Effector memory CD4-positive, alpha-beta T cell (primary cell): Measurements from ENCODE around the gene SLC2A4RG.
A peak's percentile ranks its signal among the peaks of the same experiment; 100 is the strongest.

Experiments used
- DNase-seq, 3 donors: peaks; one replicate each; pipeline ENCODE4 v3.0.0-alpha.2; 2020
- H3K27ac ChIP-seq: 2 replicates; pipeline ENCODE4 v1.7.0; 2013; ENCODE audit warnings: mild to moderate bottlenecking, low read length, moderate library complexity; ENCODE audit not compliant: insufficient read depth, poor library complexity, severe bottlenecking
- H3K27me3 ChIP-seq: replicated peaks from 2 replicates; pipeline ENCODE4 v1.7.0; 2013; ENCODE audit warnings: mild to moderate bottlenecking, low read length; ENCODE audit not compliant: insufficient read depth, control insufficient read depth, poor library complexity, severe bottlenecking
- H3K36me3 ChIP-seq: 2 replicates; pipeline ENCODE4 v1.7.0; 2013; ENCODE audit warnings: mild to moderate bottlenecking, low read length, moderate library complexity; ENCODE audit not compliant: control insufficient read depth, insufficient read depth
- H3K4me1 ChIP-seq: 2 replicates; pipeline ENCODE4 v1.7.0; 2013; ENCODE audit warnings: low read length, mild to moderate bottlenecking; ENCODE audit not compliant: control insufficient read depth, insufficient read depth, poor library complexity, severe bottlenecking
- H3K4me3 ChIP-seq: 2 replicates; pipeline ENCODE4 v1.7.0; 2013; ENCODE audit warnings: low read length, low read depth, mild to moderate bottlenecking; ENCODE audit not compliant: insufficient read depth, poor library complexity, severe bottlenecking
- H3K9me3 ChIP-seq: 2 replicates; pipeline ENCODE4 v1.7.0; 2013; ENCODE audit warnings: mild to moderate bottlenecking, low read length, moderate library complexity; ENCODE audit not compliant: control insufficient read depth

SLC2A4RG gene

DNA sequence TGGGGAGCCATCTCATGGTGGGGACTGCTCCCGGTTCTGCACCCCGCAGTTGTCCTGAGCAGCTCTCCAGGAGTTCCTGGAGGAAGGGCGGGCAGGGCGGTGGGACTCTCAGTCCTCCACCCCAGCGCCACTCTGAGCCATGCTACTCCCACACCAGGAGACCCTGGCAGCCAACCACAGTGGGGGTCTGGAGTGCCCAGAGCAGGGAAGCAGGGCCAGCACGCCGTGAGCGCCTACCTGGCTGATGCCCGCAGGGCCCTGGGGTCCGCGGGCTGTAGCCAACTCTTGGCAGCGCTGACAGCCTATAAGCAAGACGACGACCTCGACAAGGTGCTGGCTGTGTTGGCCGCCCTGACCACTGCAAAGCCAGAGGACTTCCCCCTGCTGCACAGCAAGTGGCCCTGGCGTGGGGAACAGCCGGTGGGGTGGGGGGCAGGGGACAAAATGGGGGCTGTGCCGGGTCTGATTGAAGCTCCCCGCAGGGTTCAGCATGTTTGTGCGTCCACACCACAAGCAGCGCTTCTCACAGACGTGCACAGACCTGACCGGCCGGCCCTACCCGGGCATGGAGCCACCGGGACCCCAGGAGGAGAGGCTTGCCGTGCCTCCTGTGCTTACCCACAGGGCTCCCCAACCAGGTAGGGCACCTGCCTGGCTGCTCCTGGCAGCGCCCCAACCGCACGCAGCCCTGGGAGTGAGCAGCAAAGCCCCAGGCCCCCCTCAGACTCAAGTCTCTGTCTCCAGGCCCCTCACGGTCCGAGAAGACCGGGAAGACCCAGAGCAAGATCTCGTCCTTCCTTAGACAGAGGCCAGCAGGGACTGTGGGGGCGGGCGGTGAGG lies 44.8 kb upstream of the SLC2A4RG start:
- peaks cover 8% of the 10 kb centered on the region for H3K36me3 ChIP-seq
- no peak for DNase-seq
- no peak overlapping the region for H3K27ac ChIP-seq
- H3K4me3 ChIP-seq: no peak overlapping the region
- H3K9me3 ChIP-seq: no peaks in the 10 kb centered on the region
- H3K4me1 ChIP-seq: peaks cover 22% of the 10 kb centered on the region
- no peaks in the 10 kb centered on the region for H3K27me3 ChIP-seq

- Histone ChIP-seq H3K27me3 (no peaks in the 10 kb centered on the region), H3K4me3 (no peak overlapping the region), H3K4me1 (peaks cover 22% of the 10 kb centered on the region), H3K9me3 (no peaks in the 10 kb centered on the region), H3K27ac (no peak overlapping the region), H3K36me3 (peaks cover 8% of the 10 kb centered on the region)
- no peak for DNase-seq
Observed at GRCh38 chr20:63695424-63696305, 43.9 kb upstream of the SLC2A4RG start.

DNA sequence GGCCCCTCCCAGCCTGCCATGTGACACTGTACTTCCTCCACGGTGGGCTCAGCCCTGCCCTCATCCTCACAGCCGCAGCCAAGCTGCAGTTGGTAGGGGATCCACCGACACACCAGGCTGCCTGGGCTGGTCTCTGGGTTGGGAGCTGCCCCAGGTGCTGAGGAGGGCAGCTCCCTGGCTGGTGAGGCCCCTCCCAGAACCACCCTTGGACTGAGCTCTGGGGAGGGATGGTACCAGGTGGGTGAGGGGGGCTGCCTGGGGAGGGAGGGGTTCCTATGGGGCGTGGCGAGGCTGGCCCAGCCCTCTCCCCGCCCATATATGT lies 43.3 kb upstream of the SLC2A4RG start:
- Histone ChIP-seq H3K9me3 (no peaks in the 10 kb centered on the region), H3K4me1 (peaks cover 27% of the 10 kb centered on the region), H3K4me3 (no peak overlapping the region), H3K27me3 (no peaks in the 10 kb centered on the region), H3K27ac (no peak overlapping the region), H3K36me3 (peaks cover 8% of the 10 kb centered on the region)
- DNase-seq: no peak

DNA sequence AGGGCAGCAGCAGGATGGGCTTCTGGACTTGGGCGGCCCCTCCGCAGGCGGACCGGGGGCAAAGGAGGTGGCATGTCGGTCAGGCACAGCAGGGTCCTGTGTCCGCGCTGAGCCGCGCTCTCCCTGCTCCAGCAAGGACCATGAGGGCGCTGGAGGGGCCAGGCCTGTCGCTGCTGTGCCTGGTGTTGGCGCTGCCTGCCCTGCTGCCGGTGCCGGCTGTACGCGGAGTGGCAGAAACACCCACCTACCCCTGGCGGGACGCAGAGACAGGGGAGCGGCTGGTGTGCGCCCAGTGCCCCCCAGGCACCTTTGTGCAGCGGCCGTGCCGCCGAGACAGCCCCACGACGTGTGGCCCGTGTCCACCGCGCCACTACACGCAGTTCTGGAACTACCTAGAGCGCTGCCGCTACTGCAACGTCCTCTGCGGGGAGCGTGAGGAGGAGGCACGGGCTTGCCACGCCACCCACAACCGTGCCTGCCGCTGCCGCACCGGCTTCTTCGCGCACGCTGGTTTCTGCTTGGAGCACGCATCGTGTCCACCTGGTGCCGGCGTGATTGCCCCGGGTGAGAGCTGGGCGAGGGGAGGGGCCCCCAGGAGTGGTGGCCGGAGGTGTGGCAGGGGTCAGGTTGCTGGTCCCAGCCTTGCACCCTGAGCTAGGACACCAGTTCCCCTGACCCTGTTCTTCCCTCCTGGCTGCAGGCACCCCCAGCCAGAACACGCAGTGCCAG lies 42.8 kb upstream of the SLC2A4RG start, which contains the start of gene TNFRSF6B:
Gene TNFRSF6B (plus strand): TSS at position 25 of the 729 bp plus-strand sequence. CDS start 116 bp downstream, at position 141.
- Histone ChIP-seq H3K4me3 (peak within 1 kb of the TSS; percentile 37), H3K4me1 (peaks cover 32% of the 10 kb centered on the region), H3K27me3 (no peaks in the 10 kb centered on the region), H3K27ac (no peak within 1 kb of the TSS), H3K36me3 (peaks cover 8% of the 10 kb centered on the region), H3K9me3 (no peaks in the 10 kb centered on the region)
- no peak for DNase-seq

DNA sequence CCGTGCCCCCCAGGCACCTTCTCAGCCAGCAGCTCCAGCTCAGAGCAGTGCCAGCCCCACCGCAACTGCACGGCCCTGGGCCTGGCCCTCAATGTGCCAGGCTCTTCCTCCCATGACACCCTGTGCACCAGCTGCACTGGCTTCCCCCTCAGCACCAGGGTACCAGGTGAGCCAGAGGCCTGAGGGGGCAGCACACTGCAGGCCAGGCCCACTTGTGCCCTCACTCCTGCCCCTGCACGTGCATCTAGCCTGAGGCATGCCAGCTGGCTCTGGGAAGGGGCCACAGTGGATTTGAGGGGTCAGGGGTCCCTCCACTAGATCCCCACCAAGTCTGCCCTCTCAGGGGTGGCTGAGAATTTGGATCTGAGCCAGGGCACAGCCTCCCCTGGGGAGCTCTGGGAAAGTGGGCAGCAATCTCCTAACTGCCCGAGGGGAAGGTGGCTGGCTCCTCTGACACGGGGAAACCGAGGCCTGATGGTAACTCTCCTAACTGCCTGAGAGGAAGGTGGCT lies 42.2 kb upstream of the SLC2A4RG start:
- Histone ChIP-seq H3K36me3 (peaks cover 8% of the 10 kb centered on the region), H3K27ac (no peak overlapping the region), H3K4me3 (no peak overlapping the region), H3K27me3 (no peaks in the 10 kb centered on the region), H3K4me1 (peaks cover 36% of the 10 kb centered on the region), H3K9me3 (no peaks in the 10 kb centered on the region)
- DNase-seq: no peak

DNA sequence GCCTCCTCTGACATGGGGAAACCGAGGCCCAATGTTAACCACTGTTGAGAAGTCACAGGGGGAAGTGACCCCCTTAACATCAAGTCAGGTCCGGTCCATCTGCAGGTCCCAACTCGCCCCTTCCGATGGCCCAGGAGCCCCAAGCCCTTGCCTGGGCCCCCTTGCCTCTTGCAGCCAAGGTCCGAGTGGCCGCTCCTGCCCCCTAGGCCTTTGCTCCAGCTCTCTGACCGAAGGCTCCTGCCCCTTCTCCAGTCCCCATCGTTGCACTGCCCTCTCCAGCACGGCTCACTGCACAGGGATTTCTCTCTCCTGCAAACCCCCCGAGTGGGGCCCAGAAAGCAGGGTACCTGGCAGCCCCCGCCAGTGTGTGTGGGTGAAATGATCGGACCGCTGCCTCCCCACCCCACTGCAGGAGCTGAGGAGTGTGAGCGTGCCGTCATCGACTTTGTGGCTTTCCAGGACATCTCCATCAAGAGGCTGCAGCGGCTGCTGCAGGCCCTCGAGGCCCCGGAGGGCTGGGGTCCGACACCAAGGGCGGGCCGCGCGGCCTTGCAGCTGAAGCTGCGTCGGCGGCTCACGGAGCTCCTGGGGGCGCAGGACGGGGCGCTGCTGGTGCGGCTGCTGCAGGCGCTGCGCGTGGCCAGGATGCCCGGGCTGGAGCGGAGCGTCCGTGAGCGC lies 41.6 kb upstream of the SLC2A4RG start:
- H3K4me1 ChIP-seq: peaks cover 36% of the 10 kb centered on the region
- no peaks in the 10 kb centered on the region for H3K27me3 ChIP-seq
- no peaks in the 10 kb centered on the region for H3K9me3 ChIP-seq
- DNase-seq: no peak
- H3K27ac ChIP-seq: no peak overlapping the region
- no peak overlapping the region for H3K4me3 ChIP-seq
- H3K36me3 ChIP-seq: peaks cover 8% of the 10 kb centered on the region

GRCh38 chr20:63698739-63699465 lies 40.7 kb upstream of the SLC2A4RG start:
- Histone ChIP-seq H3K36me3 (peaks cover 15% of the 10 kb centered on the region), H3K27ac (no peak overlapping the region), H3K27me3 (no peaks in the 10 kb centered on the region), H3K4me1 (peaks cover 36% of the 10 kb centered on the region), H3K9me3 (no peaks in the 10 kb centered on the region), H3K4me3 (no peak overlapping the region)
- DNase-seq: no peak

GRCh38 chr20:63699466-63700198 lies 39.9 kb upstream of the SLC2A4RG start:
- Histone ChIP-seq H3K36me3 (peaks cover 23% of the 10 kb centered on the region), H3K4me3 (no peak overlapping the region), H3K9me3 (no peaks in the 10 kb centered on the region), H3K4me1 (peaks cover 36% of the 10 kb centered on the region), H3K27me3 (no peaks in the 10 kb centered on the region), H3K27ac (no peak overlapping the region)
- no peak for DNase-seq
